Esophagus muscularis mucosa (tissue), 3 donors: ENCODE data around the gene CAMKK2.

Experiments
- CTCF ChIP-seq, 3 experiments: fragments of 200-600 bp in 2 of 3; fragments of 450-650 bp in 1 of 3; sonication (generic) in 2 of 3; IDR thresholded peaks; one replicate each; pipeline ENCODE4 v1.5.1; 2017 to 2019; ENCODE audit warnings: antibody characterized with exemption in 3 of 3, mild to moderate bottlenecking in 2 of 3, moderate library complexity in 1 of 3
- POLR2A ChIP-seq: fragments of 450-650 bp; IDR thresholded peaks from one replicate; pipeline ENCODE4 v1.6.1; 2017; ENCODE audit warnings: antibody characterized with exemption, moderate library complexity, mild to moderate bottlenecking, low read depth
- POLR2AphosphoS5 ChIP-seq, 2 donors: sonication (generic); formaldehyde crosslinking; IDR thresholded peaks; one replicate each; pipeline ENCODE4 v1.6.1; 2017; ENCODE audit warnings: antibody characterized with exemption in 2 of 2

- TF ChIP-seq POLR2AphosphoS5 (IDR thresholded peaks at IDR 0.05) (no peak), POLR2A (no peak), CTCF (IDR thresholded peaks at IDR 0.05) (no peak)
These were observed 87.3 kb downstream of the CAMKK2 start for GRCh38 chr12:121209221-121209620.
